PFSK-1 (cell line): ENCODE data around the gene ADAM12.

Experiments
- POLR2AphosphoS5 ChIP-seq: IDR thresholded peaks from 2 replicates; pipeline ENCODE4 v1.6.1; 2012; ENCODE audit warnings: low read depth, mild to moderate bottlenecking, control low read depth, low read length, moderate library complexity
- TF ChIP-seq, protein P1 (sequence below), 2 experiments: IDR thresholded peaks; 2 replicates each; pipeline versions ENCODE4 v1.6.1 to v1.8.0; 2011 to 2012; ENCODE audit warnings: low read depth in 2 of 2, low read length in 2 of 2, control low read depth in 1 of 2, inconsistent platforms in 1 of 2, mild to moderate bottlenecking in 1 of 2, moderate library complexity in 1 of 2; ENCODE audit not compliant: insufficient read depth in 1 of 2

DNA sequence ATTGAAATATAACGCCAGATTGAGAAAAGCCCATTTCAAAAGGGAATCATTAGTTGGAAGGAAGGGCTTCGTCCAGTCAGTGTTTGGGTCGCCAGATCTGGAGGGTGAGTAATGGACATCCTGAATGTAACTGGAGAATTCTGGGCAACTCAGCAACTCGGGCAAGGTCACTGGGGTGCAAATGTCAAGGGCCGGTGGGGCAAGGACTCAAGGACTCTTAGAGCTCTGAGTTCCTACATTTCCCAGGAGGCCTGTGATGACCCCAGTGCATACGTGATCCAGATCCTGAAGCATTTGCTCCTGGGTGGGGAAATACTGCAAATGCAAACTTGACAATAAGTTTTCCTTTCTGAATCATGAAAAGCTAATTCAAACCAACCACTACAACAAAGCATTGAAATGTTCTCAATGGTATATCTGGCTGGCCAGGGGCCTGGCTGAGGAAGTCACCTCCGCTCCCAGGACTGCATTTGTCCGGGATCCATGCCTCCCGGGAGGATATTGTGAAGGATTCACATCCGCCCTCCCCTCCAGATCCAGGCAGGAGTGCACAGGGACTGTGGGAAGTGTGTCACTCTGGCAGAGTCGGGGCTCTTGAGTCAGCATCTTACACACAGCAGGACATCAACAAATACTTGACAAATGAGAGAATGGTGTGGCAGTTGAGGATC, 327.9 kb downstream of the ADAM12 start:
- TF ChIP-seq, protein P1, sequence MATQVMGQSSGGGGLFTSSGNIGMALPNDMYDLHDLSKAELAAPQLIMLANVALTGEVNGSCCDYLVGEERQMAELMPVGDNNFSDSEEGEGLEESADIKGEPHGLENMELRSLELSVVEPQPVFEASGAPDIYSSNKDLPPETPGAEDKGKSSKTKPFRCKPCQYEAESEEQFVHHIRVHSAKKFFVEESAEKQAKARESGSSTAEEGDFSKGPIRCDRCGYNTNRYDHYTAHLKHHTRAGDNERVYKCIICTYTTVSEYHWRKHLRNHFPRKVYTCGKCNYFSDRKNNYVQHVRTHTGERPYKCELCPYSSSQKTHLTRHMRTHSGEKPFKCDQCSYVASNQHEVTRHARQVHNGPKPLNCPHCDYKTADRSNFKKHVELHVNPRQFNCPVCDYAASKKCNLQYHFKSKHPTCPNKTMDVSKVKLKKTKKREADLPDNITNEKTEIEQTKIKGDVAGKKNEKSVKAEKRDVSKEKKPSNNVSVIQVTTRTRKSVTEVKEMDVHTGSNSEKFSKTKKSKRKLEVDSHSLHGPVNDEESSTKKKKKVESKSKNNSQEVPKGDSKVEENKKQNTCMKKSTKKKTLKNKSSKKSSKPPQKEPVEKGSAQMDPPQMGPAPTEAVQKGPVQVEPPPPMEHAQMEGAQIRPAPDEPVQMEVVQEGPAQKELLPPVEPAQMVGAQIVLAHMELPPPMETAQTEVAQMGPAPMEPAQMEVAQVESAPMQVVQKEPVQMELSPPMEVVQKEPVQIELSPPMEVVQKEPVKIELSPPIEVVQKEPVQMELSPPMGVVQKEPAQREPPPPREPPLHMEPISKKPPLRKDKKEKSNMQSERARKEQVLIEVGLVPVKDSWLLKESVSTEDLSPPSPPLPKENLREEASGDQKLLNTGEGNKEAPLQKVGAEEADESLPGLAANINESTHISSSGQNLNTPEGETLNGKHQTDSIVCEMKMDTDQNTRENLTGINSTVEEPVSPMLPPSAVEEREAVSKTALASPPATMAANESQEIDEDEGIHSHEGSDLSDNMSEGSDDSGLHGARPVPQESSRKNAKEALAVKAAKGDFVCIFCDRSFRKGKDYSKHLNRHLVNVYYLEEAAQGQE (IDR thresholded peaks at IDR 0.05; ENCODE audit: insufficient read depth in 1 of 2, low read depth in 2 of 2, low read length in 2 of 2) = no peak
- TF ChIP-seq POLR2AphosphoS5 = no peak
